ENCODE results near the gene KLHDC3.
A peak's percentile ranks its signal among the peaks of the same experiment; 100 is the strongest.

Gene KLHDC3, protein sequence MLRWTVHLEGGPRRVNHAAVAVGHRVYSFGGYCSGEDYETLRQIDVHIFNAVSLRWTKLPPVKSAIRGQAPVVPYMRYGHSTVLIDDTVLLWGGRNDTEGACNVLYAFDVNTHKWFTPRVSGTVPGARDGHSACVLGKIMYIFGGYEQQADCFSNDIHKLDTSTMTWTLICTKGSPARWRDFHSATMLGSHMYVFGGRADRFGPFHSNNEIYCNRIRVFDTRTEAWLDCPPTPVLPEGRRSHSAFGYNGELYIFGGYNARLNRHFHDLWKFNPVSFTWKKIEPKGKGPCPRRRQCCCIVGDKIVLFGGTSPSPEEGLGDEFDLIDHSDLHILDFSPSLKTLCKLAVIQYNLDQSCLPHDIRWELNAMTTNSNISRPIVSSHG

DNA sequence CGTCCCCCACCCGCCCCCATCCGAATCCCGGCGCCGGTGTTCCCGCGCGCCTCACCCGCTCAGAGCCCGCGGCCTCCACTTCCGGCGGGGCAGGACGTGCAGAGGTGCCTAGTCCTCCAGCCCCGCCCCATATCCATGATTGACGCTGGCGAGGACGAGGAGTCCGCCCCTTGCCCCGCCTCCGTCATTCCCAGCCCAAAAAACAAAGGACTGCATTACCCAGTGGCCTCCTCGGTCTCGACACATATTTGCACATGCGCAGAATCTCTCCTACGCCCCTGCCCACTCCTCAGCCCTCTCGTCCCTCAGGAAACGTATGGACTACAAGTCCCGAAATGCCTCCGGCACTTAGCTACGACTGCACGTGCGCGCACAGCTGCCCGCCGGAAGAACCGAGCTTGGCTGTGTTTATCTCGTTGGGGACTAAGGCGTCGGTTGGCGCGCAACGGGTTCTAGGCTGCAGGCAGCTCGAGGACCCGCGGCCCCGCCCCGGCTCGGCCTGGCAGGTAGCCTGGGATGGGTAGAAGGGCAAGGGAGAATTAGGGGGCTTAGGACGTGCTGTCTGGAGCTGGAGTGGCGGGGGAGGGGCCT, at the start of gene KLHDC3, which contains the start of gene MEA1:
Gene KLHDC3, plus strand, starts transcription at position 407 of the 591 bp plus-strand sequence. CDS start 2,944 bp downstream, outside the sequence.
Gene MEA1, minus strand, starts transcription at position 104 of the 591 bp plus-strand sequence. CDS start 133 bp downstream, outside the sequence.
- DNase-seq (ENCODE audit: low read depth in 3 of 3) = peak; percentile 98 to 99 (median 99)

DNA sequence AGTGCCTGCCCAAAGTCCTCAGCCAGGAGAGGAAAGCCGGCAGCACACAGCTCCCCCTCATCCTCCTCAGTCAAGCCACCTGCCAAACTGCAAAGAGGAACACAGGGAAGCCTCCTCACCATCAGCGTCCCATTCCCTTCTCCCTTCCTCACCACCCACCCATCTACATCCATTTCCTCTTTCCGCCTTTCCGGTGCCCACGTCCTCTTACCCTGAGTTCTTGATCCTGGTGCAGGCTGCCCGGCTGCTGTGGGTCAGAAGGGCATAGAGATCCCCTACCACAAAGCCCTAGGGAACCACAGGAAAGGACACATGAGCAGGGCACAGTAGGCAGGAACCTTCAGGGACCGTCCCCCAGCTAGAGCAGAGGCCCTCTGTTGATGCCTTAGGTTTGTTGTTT, 47.5 kb upstream of the KLHDC3 start:
- DNase-seq (ENCODE audit: low read depth in 3 of 3) = no peak

DNA sequence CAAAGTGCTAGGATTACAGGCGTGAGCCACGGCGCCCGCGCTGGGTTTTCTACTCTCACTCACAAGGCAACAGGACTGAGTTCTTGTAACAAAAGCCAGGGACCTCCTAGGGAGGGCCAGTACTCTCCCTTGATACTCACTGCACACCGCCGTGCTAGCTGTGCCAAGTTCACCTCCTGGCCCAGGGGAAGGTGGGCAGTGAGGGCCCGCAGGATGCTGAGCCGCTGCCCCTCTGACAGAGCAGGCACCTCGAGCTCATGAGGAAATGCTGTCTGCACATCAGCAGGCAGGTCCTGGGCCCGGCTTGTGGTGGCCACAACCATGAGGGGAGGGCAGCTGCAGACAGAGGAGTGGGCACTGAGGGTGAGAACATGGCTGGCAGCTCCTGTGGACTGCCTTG, 46.8 kb upstream of the KLHDC3 start:
- DNase-seq (ENCODE audit: low read depth in 3 of 3) = no peak

DNA sequence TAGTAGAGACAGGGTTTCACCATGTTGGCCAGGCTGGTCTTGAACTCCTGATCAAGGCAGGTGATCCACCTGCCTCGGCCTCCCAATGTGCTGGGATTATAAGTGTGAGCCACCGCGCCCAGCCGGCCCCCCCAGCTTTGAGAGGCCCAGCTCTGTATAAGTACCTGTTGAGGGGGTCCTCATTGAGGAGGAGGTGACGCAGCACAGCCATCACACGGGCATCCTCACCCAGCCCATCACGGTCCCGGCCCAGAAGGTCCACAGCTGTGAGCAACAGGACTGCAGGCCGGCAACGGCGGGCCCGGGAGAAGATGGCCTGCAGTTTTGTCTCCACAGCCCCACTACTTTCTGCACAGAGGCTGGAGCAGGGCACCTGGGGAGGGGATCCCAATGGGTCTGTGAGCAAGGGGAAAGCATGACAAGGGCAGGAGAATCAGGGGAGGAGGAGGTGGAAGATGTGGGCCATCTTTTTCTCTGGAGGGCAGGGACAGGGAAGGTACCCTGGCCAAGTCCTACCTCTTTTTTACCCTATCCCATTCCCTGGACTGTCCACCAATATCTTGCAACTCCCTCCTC, 45.8 kb upstream of the KLHDC3 start:
- no peak for DNase-seq (ENCODE audit: low read depth in 3 of 3)

DNA sequence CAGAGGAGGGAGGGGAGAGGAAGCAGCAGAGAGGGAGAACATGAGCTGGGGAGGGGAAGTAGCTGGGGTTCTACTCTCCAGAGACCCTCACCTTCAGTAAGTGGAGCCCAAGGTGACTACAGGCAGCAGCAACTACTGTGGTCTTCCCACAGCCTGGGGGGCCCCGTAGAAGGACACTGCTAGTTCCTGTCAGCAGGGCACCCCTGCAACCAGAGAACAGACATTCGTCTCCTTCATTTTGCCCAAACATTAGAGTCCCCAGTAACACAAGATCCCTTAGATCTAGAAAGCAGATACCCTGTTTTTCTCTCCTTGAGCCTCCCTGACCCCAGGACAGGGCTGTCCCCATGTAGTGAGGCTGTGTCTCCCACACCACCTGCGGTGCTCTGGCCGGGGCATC, 45.3 kb upstream of the KLHDC3 start:
- DNase-seq (ENCODE audit: low read depth in 3 of 3) = no peak

DNA sequence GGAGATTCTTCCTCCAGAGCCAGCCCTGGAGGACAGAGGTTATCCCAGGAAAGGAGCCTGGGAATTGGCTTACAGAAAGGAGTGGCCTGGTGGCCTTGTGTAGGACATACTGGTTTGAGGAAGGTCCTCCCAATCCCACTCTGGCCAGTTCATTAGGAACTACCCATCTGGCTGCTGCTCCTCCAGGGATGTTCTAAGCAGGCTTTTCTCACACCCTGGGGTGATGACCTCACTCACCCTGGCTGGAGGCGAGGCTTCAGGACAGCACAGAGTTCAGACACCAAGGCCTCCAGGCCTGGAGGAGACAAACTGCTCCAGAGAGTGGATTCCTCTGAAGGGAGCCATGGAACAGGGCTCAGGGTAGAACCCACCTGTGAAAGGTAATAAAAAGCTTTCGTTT, 44.6 kb upstream of the KLHDC3 start:
- no peak for DNase-seq (ENCODE audit: low read depth in 3 of 3)

DNA sequence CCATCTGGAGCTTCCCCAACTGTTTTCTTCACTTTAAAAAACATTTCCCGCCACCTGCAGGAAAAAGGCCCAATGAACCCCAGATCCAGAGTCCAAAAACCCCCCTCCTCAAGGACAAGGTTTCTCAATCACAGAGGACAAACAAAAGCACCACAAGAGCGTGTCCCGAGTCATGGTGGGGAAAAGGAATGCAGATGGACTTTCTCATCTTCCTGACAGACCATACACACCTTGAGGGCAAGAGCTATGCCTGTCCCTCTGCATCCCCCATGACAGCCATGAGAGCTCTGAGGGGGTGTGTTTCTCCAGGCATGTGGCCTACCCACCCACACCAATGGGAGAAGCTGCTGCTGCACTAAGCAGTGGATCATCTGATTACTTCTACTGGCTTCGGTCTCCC, 44.1 kb upstream of the KLHDC3 start:
- no peak for DNase-seq (ENCODE audit: low read depth in 3 of 3)

DNA sequence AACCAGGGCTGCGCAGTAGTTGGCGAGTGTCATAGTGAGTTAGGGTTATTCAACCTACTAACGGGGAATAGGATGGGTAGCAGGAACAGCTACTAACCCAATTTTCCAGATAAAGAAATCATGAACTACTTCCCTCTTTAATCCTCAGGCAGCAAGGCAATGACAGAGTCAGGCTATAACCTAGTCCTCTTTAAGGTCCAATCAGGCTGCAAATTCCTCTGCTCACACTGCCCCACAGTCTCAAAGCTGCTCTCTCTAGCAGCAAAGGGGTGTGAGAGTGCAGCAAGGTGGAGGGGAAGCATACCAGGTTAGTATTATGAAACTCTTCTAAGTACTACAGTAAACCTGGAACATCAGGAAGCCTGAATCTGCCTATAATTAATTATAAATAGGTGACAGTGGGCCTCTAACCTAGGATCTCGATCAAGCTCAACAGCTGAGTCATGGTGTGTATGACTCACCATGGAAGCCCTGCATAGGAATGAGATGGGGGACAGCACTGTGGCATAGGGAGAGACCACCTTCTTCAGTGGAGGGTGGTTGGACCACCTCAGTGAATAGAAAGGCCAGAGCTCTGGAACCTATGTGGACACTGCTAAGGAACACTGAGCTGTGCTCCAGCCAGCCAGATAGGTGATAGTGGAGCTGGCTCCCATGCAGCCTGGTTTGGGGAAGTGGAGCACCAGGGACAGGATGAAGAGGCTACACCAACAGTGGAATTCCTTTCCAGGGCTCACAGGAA, 43.0 kb upstream of the KLHDC3 start:
- DNase-seq (ENCODE audit: low read depth in 3 of 3) = no peak

DNA sequence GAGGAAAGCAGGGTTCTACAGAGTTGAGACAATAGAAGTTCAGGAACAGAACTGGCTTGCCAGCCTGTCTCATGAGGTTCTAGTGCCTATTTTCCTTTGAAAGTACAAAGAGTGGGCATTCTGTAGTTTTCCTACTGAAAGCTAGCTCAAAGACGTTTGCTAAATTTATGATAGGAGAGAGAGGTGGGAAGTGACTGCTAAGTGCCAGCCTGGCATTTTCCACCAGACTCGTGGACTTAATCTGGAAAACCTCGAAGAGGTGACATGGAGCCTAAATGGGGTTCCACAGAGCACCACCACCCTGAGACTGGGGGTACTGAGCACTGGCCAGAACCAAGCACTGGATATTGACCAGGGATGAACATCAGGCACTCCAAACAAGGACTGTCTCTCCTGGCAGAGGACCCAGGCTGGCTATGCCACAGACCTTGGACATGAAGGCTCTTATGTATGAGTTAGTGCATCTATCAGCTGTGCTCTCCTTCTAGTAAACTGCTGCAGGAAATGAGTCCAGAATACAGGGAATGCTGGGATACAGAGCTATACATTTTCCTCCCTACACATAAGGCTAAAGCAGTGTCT, 42.2 kb upstream of the KLHDC3 start:
- DNase-seq (ENCODE audit: low read depth in 3 of 3) = no peak

DNA sequence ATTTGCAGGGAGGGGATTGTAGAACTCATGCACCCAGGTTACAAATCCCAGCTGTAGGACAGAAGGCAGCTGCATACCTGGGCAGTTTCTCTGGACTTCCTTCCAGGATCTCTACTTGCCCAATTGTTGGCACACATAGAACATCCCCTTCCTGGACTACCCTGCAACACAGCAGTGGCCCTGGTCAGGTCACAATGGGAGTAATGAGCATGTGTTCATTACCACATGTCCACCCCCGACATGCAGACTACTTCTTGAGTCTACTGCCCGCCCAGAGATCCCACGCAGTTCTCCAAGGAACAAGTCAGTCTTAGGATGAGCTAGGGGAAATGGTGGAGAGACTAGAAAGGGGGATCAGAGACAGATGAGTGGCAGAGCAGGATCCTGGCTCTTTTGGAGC, 40.1 kb upstream of the KLHDC3 start:
- DNase-seq (ENCODE audit: low read depth in 3 of 3) = no peak

DNA sequence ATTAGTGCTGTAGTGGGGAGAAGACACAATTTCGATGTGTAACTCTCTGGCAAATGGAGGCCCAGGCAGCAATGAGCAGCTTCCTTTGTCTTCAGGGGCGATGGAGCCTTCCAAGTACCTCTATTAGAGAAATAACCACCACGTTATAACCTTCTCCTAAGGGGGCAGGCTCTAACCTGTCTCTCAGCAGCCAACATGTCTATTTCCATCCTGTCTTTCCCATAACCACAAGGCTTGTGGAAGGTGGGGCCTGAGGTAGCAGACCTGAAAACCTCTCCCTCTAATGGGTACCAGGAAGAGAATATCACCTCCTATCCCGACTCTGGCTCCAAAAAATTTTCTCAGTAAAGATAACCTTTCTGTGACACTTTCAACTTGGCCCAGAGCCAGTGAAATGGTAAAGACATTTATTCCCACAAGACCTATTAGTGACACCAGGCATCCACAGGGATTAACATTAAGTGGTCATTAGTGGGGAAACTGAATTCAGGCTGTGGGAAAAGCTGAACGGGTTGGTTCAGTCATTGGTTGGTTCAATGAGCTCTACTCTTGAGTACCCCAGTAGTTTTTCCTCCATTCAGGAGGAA, 39.0 kb upstream of the KLHDC3 start:
- DNase-seq (ENCODE audit: low read depth in 3 of 3) = no peak

DNA sequence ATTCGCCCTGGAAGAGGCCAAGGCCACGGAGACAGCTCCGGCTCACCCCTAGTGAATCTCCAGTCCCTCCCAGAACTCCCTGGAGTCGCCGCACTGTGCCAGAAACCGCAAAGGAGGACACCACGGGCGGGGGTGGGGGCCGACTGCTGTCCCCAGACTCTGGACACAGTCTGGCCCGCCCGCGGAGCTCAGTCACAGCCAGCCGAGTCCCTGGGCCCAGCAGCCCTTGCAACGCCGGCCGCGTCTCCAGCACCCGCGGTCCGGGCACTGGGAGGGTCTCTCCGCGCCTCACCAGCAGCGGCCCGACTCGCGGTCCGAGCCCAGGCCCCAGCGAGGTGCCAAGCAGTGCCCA, 35.6 kb upstream of the KLHDC3 start:
- DNase-seq (ENCODE audit: low read depth in 3 of 3) = no peak

DNA sequence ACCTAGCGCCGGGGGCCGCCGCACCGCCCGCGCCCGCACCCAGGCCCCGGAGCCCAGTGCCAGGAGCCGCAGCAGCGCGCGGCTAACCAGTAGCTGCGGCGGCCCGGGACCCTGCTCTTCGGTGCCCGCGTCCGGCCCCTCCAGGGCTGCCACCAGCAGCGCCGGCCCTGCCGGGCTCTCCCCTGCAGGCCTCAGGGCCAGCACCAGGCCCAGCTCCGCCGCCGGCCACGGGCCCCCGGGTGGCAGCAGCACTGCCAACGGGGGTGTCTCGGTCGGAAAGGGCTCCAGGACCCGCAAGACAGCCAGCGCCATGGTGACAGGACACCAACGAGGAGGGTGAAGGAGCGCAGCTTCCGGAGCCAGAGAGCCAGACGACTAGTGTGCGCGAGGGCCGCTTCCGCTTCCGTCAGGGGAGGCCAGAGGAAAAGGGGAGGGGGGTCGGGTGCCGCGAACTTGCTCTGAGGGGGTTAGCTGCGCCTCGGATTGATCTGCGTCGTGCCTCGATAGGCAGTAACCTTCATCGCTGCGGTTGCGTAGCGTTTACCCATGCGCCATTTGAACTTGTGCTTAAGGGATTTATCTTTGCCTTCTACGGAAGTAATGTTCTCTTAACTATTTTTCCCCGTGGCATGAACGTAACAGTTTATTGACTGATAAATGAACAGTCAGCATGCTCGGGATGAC, 35.1 kb upstream of the KLHDC3 start, which contains the start of gene PEX6:
Gene PEX6, minus strand, starts transcription at position 343 of the 684 bp plus-strand sequence. Its CDS starts 31 bp downstream, at position 312.
- DNase-seq (ENCODE audit: low read depth in 3 of 3) = peak; percentile 75 to 94 (median 90)

DNA sequence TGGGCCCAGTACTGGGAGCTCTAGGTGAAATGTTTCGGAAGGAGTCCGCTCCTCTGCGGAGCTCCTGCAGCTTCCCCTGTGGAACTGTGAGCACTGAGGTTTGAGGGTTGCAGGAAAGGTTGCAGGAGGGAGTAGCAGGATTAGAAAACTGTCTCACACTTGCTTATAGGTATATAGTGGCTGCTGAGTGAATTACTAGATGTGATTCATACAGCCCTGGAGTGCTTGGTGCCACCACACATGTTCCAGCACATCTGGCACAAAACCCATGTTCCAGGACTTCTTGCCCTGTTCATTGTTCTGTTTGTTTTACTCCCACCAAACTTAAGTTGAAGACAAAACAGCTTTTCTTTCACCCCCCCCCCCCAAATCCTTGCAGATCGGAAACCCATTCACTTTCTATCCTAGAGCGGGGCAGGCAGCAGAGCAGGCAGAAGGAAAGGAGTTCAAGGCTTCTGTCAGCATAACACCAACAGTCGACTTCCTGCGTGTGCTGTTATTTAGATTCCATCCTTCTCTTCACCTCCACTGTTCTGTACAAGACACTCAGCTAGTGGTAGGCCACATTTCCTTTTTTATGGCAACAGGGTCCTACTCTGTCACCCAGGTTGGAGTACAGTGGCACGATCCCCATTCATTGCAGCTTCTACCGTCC, 34.4 kb upstream of the KLHDC3 start:
- DNase-seq (ENCODE audit: low read depth in 3 of 3) = peak in 1 of 3 donors; percentile 37

DNA sequence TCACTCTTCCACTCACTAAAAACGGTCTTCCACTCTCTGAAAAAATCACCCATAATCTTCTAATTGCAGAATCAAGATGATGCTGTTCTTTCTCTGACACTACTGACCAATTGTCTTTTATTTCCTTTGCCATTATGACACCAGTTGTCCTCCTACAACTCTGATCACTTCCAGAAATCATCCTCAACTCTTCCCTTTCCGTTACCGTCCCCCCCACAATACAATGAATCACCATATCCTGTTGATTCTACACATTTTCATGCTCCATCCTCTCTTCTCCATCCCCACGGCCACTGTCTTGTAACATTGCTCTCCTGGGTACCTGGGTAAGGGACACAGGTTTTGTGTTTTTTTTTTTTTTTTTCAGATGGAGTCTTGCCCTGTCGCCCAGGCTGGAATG, 32.2 kb upstream of the KLHDC3 start:
- no peak for DNase-seq (ENCODE audit: low read depth in 3 of 3)

DNA sequence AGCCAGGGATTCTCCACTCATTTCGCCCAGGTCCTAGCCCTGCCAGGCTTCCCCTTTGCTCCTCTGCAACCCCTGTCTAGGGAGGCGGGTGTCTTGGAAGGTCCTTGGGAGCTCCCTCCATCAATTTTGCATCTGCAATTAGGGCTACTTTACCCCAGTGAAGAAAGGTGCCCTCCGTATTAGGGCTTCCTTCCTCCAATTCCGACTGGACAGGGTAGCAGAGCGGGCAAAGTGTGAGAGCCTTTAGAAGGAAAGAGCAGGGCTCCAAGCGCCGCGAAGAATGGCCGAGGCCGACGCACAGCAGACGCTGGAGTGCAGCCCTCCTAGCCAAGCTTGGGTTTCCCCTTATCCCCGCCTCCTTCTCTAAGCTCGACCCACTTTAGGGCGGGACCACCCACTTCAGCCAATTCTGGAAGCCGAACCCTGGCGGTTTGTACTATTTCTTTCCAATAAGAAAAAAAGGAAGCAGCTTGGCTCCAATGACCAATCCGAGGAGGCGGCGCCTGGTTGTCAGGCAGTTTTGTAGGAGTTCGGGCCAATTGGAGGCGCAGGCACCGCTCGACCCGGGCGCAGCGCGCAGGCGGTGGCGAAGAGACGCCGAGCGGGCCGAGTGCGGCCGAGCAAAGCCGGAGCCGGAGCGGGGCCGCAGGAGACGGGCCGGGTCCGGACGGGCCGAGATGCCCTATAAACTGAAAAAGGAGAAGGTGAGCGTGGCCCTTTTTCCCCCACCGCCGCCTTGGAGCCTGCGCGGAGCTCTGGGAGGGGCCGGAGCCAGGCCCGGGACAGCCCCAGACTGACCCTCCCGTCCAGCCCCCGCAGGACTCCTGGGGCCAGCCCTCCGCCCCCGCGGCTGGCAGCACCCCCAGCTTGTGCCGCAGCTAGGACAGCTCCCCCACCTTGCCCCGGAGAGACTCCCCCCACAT, 29.8 kb upstream of the KLHDC3 start, which contains the start of gene PPP2R5D:
Gene PPP2R5D, plus strand, starts transcription at position 570 of the 923 bp plus-strand sequence. Its CDS starts 108 bp downstream, at position 678.
- DNase-seq (ENCODE audit: low read depth in 3 of 3) = peak; percentile 91 to 96 (median 91)

DNA sequence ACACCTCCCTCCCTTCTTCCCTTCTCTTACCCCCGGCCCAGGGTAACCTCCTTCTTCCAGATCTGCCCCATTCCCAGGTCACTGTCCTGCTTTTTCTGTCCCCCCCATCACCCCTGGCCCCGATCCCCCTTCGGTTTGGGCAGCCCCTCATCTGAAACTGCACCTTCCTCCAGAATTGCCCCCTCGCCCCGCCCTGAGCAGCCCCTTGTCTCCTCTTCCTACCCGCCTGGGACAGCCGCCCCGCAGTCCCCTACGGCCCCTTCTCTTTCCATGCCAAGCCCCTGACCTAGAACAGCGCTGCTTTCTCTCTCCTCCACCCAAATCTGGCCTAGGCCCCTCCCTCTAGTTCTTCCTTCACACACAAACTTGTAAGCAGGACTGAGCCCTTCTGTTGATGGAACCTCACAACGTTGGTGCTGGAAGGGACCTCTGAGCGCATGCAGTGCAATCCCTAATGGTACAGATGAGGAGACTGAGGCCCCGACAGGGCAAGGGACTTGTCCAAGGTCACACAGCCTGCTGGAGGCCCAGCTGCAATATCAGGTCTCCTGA, 29.0 kb upstream of the KLHDC3 start:
- DNase-seq (ENCODE audit: low read depth in 3 of 3) = peak in 1 of 3 donors; percentile 8

DNA sequence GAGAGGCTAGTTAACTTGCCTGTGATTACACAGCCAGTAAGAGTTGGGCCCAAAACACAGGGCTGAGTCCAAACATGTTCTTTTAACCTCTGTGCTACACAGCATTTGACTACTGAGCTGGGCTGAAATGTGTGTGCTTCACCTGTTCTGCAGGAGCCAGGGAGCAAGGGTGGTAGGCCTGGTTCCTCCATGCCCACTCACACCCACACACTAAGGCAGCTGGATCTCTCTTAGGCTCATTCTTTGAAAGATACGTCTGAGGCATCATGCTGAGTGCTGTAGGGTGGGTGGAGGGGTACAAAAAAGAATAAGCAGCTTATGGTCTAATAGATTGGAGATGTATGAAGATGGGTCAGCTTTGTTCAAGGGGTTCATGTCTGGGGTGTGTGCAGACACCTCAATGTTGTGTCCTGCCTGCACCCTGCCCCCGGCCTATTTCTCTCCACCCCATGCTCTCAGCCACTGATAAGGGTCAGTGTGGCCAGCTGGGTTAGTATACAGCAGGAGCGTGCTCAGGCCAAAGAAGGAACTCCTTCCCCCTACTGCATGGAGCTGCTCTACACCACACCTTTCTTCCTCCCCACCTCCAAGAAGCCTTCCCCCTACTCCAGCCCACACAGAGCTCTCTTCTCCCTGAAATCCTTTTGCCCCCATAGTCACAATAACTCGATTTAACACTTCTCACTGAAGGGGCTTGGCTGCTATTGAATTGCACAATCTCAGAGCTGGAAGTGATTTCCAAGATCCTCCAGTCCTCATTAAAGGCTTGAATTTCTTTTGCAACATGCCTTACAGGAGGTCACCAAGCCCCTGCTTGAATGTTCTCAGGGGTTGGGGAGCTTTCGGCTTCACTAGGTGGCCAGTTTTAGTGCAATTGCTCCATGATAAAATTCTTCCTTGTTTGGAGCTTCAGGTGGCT, 26.3 kb upstream of the KLHDC3 start:
- no peak for DNase-seq (ENCODE audit: low read depth in 3 of 3)
